Measurements from ENCODE around the gene AXIN1. TPM values are rescaled to one million over a fixed set of nuclear protein-coding genes. Genes with fewer than 3 reads are reported as not detected.

Gene AXIN1
- total and polyA plus RNA-seq, 2 donors (not counting 3 experiments of a cell fraction or from before 2014, with no cell fraction given): 8.3 to 21.9 TPM

DNA sequence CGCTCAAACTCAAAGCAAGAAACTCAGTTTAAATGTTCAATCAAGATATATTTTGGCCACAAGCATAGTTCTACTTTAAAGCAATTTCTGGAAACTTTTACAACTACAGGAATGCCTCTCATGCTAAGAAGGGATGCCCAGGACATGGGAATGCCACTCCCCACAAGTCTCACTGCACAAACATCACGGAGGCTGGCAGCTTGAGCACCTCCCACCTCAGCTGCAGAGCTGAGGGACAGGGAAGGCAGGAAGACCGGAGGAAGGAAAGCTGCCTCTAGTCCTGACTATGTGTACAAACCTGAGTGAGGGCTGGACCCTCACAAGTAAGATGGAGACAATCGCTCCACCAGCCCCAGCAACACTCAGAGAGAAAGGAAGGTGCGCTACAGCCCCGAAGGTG is 5.3 kb downstream of the AXIN1 start:
- dilution Hi-C loops (cut with MboI; ENCODE audit: extremely low pct_ligation_motif_present, low sequenced_read_pairs) (no loop called here), intact Hi-C loops (cut with micrococcal nuclease) (no loop called here)
- ChIA-PET CTCF (no interaction called here), POLR2A (no interaction called here)
- DNase-seq (ENCODE audit: low read depth, low spot score): no peak
- H3K27ac ChIP-seq (ENCODE audit: insufficient read depth, low read depth, low read length): no peak overlapping the region
- H3K79me2 ChIP-seq (ENCODE audit: control insufficient read depth, insufficient read depth, low read length): peaks cover 83% of the 10 kb centered on the region
- H3K9ac ChIP-seq (replicated peaks; ENCODE audit: extremely low read depth, insufficient read depth, low read length): no peak overlapping the region
- no peaks in the 10 kb centered on the region for H3K27me3 ChIP-seq (ENCODE audit: control insufficient read depth in 2 of 2, insufficient read depth in 2 of 2, low read length in 2 of 2)
- BruUV-seq (replicated peaks): no TSS peak
- H3K4me1 ChIP-seq (ENCODE audit: control insufficient read depth, extremely low read depth, insufficient read depth, low read length): peaks cover 6% of the 10 kb centered on the region
- no peak for FAIRE-seq
- H3K9me3 ChIP-seq (replicated peaks; ENCODE audit: control insufficient read depth, insufficient read depth, low read length): no peaks in the 10 kb centered on the region
- peaks cover 0 to 13% of the 10 kb centered on the region in 2 experiments for H3K36me3 ChIP-seq (ENCODE audit: control insufficient read depth in 2 of 2, extremely low read depth in 1 of 2, insufficient read depth in 2 of 2, low read length in 2 of 2)
- H3K4me2 ChIP-seq (ENCODE audit: insufficient read depth, low read length): no peak overlapping the region
- no peak overlapping the region for H3K4me3 ChIP-seq (replicated peaks in 1 of 3; ENCODE audit: insufficient read depth in 1 of 3, low read depth in 1 of 3, low read length in 3 of 3)
- peaks cover 2% of the 10 kb centered on the region for H4K20me1 ChIP-seq (replicated peaks; ENCODE audit: control insufficient read depth, extremely low read depth, insufficient read depth, low read length)
- TF ChIP-seq, protein P1, sequence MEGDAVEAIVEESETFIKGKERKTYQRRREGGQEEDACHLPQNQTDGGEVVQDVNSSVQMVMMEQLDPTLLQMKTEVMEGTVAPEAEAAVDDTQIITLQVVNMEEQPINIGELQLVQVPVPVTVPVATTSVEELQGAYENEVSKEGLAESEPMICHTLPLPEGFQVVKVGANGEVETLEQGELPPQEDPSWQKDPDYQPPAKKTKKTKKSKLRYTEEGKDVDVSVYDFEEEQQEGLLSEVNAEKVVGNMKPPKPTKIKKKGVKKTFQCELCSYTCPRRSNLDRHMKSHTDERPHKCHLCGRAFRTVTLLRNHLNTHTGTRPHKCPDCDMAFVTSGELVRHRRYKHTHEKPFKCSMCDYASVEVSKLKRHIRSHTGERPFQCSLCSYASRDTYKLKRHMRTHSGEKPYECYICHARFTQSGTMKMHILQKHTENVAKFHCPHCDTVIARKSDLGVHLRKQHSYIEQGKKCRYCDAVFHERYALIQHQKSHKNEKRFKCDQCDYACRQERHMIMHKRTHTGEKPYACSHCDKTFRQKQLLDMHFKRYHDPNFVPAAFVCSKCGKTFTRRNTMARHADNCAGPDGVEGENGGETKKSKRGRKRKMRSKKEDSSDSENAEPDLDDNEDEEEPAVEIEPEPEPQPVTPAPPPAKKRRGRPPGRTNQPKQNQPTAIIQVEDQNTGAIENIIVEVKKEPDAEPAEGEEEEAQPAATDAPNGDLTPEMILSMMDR (IDR thresholded peaks at IDR 0.05; ENCODE audit: extremely low read depth in 1 of 2, insufficient read depth in 1 of 2, low read depth in 1 of 2, low read length in 2 of 2): no peak
- no peak for TF ChIP-seq JUN (IDR thresholded peaks at IDR 0.05; ENCODE audit: borderline replicate concordance, insufficient read depth, insufficient read length, low read depth)
- no peak for TF ChIP-seq EZH2 (IDR thresholded peaks at IDR 0.05; ENCODE audit: borderline replicate concordance, low read depth, low read length, severe bottlenecking)
- no peak for TF ChIP-seq MYC (IDR thresholded peaks at IDR 0.05; ENCODE audit: low read depth, low read length)
- no peak for TF ChIP-seq POLR2AphosphoS5 (IDR thresholded peaks at IDR 0.05; ENCODE audit: insufficient read depth, low read depth, low read length)
- TF ChIP-seq, protein P2, sequence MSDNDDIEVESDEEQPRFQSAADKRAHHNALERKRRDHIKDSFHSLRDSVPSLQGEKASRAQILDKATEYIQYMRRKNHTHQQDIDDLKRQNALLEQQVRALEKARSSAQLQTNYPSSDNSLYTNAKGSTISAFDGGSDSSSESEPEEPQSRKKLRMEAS (IDR thresholded peaks at IDR 0.05; ENCODE audit: insufficient read depth, insufficient read length): no peak
- TF ChIP-seq GATA2 (IDR thresholded peaks at IDR 0.05; ENCODE audit: insufficient read depth, insufficient read length, low read depth, low read length): no peak
- no peak for TF ChIP-seq FOS (IDR thresholded peaks at IDR 0.05; ENCODE audit: borderline replicate concordance, insufficient read depth, low read length)
- no peak for TF ChIP-seq POLR2A (IDR thresholded peaks at IDR 0.05; ENCODE audit: low read depth, low read length)
- H2AFZ ChIP-seq (ENCODE audit: low read depth, low read length): no peak overlapping the region
- H3K9me1 ChIP-seq (replicated peaks; ENCODE audit: control insufficient read depth, extremely low read depth, insufficient read depth, low read length): no peaks in the 10 kb centered on the region

Data from endothelial cell of umbilical vein (primary cell).